Measurements from ENCODE around the gene SEPTIN7.

DNA sequence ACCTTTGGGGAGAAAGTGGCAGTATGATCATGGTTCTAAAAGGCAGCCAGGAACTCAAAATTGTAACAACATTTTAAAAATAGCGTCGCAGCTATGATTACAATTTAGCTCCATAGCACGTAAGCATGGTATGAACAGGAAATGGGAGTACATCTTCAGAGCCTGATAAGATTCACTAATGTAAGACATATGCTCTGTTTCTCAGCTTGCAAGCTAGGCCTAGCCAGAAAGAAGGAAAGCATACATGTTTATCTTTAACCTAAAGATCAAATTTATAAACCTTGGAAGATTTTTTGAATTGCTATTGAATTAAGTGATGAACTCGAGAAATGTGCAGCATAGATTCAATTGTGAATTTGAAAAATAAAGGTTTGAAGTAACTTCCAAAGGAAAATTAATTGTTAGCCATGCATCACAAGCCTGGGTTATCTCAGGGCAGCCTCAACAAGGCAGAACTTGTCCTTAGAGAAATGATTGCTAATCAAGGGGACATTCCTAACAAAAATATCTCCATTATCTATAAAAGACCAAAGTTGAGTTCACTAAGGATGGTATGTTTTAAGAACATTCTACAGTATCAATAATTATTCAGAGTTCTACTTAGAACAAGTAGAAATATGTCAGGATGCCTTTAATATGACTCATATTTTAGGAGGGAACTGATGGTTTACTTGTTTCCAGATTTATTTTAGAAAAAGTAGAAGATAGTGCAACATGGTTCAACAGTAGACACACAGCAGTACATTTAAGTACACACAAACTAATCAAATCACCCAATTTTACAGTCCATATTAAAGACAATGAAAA is 38.8 kb upstream of the SEPTIN7 start:
- TF ChIP-seq, protein P1, sequence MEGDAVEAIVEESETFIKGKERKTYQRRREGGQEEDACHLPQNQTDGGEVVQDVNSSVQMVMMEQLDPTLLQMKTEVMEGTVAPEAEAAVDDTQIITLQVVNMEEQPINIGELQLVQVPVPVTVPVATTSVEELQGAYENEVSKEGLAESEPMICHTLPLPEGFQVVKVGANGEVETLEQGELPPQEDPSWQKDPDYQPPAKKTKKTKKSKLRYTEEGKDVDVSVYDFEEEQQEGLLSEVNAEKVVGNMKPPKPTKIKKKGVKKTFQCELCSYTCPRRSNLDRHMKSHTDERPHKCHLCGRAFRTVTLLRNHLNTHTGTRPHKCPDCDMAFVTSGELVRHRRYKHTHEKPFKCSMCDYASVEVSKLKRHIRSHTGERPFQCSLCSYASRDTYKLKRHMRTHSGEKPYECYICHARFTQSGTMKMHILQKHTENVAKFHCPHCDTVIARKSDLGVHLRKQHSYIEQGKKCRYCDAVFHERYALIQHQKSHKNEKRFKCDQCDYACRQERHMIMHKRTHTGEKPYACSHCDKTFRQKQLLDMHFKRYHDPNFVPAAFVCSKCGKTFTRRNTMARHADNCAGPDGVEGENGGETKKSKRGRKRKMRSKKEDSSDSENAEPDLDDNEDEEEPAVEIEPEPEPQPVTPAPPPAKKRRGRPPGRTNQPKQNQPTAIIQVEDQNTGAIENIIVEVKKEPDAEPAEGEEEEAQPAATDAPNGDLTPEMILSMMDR (IDR thresholded peaks at IDR 0.05): no peak
- TF ChIP-seq EP300 (IDR thresholded peaks at IDR 0.05) (no peak), POLR2A (IDR thresholded peaks at IDR 0.05) (no peak), POLR2AphosphoS5 (IDR thresholded peaks at IDR 0.05) (no peak)

All from stomach (tissue), 4 donors.